Measurements from ENCODE around the gene OPRD1. TPM values are rescaled to one million over a fixed set of nuclear protein-coding genes. Genes with fewer than 3 reads are reported as not detected.

The OPRD1 gene
- total RNA-seq, 1 donor from 2014 or later, result not detected

DNA sequence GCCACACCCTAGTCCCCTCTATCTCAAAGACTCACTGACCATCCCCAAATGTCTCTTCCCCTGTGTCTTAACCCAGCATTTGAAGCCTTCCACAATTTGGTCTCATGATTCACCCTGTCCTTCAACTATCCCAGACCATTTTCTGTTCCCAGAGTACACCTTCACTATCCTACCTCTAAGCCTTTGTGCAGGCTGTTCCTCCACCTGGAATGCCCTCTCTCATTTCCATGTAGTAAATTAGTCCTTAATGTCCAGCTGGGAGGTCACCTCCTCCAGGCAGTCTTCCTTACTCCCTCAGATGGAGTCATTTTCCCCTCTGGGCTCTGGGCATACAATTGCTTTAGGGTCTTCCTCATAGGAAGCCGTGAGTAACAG is 71.3 kb downstream of the OPRD1 start:
- intact Hi-C loops (cut with micrococcal nuclease), result loop anchor here (2.0 kb wide), 1 partner anchor 238 kb away; no protein-coding TSS in a partner anchor

DNA sequence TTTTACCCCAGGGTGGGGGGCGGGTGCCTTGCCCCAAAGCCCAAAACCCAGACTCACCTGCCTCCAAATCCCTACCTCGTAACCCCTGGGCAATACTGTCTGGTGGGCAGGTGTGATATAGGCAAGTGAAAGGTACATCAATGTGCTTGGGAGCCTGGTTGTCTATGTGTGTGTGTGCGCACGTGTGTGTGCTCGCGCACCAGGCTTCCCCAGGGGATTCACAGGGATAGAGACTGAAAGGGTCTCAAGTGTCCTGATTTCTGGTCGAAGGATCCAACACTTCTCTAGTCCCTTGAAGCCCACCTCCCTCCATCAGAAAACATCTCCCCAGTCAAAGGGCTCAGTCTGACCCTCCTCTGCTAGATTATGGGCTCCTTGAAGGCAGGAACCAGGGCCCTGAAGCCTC is 73.5 kb downstream of the OPRD1 start:
- intact Hi-C loops (cut with micrococcal nuclease), result loop anchor here (1.0 kb wide), 6 partner anchors 29 to 556 kb away; partner anchors contain the start of genes EPB41, MED18 and SRSF4

DNA sequence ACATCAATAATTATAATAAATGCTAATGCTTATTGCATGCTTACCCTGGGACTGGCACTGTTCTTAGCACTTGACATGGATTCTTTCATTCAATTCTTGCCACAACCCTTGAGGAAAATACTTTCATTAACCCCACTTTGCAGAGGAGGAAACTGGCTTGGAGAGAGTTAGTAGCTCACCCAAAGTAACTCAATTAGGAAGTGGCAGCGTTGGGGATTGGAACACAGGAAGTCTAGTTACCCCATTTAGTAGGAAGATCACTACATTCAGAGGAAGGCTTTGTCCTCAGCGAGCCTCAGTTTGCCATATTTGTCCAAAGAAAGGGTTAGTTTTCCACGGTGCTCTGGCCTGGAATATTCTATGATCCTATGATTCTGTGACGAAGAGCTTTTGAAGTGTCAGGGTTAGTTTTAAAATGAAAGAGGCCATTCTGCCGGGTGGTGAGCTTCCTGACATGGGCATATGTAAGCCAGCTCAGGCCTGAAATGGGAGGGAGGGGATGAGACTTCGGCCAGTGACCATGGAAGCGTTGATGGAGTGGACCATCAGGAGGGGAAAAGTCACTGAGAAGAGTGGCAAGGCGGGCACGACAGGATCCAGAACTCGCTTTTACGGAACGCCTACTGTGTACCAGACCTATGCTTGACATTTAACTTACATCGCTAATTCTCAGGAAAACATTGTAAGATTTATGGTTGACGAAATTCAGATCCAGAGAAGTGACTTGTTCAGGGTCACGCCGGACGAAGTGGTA is 74.2 kb downstream of the OPRD1 start:
- intact Hi-C loops (cut with micrococcal nuclease), result loop anchor here (1.0 to 2.0 kb wide), 7 partner anchors 28 to 557 kb away; partner anchors contain the start of genes EPB41, MED18, SRSF4 and YTHDF2

DNA sequence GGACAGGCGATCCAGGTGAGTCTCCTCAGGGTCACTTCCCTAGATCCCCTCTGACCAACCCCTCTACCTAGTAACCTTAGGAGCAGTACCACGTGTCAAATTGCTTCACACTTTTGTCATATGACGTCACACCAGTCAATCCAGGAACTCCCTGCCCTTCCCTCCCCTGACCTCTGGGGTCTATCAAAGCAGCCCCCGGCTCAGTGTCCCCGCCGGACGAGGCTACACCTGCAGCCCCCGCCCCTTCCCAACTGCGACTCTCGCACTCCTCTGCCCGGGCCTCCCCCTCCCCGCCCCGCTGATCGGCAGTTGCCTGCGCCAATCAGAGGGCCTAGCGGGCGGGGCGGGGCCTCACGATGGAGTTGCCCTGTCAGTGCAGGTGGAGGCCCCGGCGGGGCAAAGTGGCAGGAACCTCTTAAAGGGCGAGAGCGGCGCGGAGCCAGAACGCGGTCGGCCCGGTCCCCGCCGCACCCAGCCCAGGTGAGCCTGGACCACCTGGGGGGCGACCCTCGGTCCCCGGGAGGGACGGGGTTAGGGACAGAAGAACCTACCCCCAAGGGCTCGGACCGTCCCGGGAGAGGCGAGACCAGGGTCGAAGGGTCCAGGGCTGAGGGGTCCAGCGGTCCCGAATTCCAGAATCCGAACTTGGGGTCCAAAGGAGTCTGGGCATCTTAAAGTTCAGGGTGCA is 74.9 kb downstream of the OPRD1 start:
- intact Hi-C loops (cut with micrococcal nuclease), result loop anchor here (2.0 kb wide), 1 partner anchor 150 kb away; the partner anchor contains the start of gene YTHDF2

DNA sequence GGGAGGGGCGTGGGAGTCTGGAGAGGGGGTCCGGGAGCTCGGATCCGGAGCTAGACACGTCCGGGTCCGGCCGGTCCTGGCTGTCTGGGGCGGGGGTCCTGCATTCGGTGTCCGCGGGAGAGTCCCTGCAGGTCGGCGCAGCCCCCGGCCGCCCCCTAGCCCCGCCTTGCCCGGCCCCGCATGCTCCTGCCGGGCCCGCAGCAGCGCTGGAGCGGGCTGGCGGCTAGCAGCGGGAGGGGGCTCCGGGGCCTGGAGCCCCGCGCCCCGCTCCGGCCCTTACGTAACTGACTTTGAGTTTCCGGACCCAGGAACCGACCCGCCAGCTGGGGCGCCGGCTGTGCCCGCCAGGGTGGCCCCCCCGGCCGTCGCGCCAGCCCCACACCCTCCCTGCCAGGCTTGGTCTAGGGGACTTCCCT is 75.5 kb downstream of the OPRD1 start:
- intact Hi-C loops (cut with micrococcal nuclease), result loop anchor here (2.0 kb wide), 1 partner anchor 151 kb away; the partner anchor contains the start of gene YTHDF2

DNA sequence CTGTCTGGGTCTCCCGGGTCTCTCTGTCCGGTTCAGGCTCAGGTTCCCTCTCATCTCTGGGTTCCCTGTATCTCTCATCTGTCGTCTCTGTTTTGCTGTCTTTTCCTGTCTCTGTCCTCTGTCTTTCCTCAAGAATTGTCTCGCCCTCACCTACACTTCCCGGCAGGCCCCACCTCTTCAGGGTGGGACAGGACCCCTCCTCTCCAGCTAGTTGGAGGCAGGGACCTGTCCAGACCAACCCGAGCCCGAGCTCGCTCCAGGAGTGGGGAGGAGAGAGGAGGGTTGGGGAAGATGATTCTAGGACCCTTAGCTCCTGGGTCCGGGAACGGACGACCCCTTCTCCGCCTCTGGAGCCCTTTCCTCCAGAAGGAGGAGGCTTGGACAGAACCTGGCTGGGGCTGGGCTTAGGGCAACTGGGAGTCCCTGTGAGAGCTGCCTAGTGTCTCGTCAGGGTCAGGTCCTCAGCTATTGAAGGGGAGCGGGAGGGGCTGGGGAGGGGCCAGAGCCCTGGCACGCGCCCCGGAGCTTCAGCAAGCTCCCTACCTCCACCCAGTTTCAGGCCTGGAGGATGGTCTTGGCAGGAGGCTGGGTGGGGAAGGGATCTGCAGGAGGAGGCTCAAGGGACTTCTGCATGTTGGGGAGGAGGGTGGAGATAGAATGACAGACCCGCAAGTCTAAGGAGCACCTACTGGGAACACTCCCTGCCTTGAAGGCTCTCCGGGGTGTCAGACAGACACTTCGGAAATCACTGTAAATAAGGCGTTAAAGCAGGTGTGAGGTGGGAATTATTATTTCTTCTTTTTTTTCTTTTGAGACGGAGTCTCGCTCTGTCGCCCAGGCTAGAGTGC is 76.1 kb downstream of the OPRD1 start:
- intact Hi-C loops (cut with micrococcal nuclease), result loop anchor here (2.0 kb wide), 1 partner anchor 151 kb away; the partner anchor contains the start of gene YTHDF2

DNA sequence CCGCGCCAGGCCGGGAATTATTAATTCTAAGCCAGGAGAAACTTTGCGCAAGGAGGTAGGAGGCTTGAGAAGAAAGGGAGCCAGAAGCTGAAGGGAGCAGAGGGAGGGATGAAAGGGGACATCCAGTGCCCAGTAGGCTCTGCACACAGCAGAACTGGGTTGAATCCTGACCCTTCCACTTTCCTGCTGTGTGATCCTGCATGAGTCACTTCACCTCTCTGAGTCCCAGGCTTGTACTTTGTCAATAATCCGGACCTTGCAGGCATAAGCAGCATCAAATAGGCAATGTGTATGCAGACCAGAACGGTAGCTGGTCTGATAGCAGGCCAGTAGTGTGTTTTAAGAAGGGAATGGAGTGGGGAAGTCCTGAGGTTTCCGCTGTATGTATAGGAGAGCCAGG is 76.9 kb downstream of the OPRD1 start:
- intact Hi-C loops (cut with micrococcal nuclease), result no loop called here

DNA sequence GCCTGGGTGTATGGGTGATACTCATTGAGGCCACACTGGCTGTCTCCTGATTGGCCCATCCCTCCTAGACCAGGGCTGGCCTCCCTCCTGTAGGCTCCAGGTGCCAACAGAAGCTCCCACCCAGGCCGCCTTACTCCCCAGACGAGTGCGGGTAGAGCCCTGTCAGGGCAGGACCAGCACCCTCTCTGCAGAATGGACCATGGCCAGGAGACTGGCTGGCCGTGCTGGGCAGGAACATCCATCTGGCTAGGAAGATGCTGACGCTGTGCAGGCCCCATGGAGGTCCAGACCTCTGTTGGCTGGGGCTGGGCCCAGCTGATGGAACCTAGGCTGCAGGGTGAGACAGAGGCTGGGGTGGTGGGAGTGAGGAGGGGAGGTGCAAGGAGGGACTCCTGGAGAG is 77.4 kb downstream of the OPRD1 start:
- intact Hi-C loops (cut with micrococcal nuclease), result no loop called here

DNA sequence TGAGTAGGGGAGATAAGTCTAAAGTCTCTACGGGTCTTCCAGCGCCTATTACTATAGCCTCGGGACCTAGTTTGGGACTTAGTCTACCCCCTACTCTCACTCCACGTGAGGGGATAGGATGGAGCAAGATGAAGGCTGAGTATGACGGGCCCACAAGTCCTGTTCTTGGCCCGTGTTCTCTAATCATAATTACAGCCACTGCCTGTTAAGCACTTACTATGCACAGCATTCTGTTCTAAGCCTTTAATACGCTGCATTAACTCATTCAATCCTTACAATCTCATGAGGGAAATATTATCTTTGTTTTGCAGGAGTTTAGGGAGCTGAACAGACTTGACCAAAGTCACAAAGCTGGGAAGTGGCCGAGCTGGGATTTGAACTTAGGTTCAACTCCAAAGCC is 78.5 kb downstream of the OPRD1 start:
- intact Hi-C loops (cut with micrococcal nuclease), result no loop called here

DNA sequence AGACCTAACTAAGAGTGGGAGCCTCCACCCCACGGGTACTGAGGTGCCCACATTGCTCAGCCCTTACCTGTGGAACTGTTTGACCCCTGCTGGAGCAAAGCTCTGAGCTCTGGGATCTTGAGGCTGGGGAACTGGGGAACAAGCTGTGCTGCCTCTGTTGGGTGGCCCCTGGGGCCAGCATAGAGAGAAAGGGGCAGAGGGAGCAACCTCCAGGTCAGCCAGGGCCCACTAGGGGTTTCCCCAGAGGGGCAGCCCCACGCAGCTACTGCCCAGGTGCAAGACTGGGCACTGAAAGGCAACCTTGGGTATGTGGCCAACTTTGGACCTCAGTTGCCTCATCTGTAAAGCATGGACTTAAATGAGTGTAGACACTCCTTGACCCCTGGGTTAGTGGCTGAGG is 78.9 kb downstream of the OPRD1 start:
- intact Hi-C loops (cut with micrococcal nuclease), result no loop called here

DNA sequence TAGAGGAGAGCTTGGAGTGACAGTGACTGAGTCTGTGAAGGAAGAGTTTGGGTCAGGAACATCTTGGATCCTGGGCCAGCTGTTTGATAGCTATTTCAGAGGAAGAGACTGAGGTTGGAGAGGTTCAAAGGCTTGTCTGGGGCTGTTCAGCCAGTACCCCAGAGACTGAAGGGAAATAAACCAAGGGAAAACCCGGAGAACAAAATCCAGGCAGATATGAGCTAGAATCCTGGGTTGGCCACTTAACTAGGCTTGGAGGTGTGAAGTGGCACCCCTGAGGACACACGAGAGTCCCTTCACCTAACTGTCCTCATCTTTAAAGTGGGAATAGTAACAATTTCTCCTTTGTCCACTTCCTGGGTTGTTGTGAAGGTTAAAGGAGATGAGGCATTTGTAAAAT is 79.3 kb downstream of the OPRD1 start:
- intact Hi-C loops (cut with micrococcal nuclease), result no loop called here

DNA sequence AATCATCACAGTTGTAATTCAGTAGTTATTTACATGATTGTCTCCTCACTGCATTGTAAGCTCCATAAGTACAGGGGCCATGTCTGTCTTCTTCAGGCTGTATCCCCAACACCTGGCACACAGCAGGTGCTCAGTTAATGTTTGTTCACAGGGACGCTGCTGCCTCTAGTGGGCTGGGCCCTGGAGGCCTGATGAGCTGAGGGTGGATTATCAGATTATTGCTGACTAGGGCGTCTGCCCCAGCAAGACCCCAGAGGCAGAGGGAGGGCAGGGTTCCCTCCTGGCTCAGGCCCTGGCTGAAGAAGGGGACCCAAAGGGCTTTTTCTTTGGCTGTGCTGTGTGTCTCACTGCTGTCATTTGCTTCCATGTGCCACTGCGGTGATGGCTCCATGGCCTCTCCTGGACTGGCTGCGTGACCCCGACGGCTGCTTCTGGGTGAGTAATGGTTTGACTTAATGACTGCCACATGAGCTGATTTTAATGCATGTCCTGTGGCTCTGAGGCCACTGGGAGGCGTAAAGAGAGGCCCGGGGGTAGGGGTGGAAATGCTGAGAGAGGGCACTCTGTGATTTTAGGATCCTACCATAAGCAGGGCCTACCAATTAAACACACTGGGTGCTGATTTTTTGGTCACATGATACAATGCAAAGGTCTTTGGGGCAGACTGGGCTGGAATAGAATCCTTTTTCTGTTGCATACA is 81.6 kb downstream of the OPRD1 start:
- intact Hi-C loops (cut with micrococcal nuclease), result no loop called here

DNA sequence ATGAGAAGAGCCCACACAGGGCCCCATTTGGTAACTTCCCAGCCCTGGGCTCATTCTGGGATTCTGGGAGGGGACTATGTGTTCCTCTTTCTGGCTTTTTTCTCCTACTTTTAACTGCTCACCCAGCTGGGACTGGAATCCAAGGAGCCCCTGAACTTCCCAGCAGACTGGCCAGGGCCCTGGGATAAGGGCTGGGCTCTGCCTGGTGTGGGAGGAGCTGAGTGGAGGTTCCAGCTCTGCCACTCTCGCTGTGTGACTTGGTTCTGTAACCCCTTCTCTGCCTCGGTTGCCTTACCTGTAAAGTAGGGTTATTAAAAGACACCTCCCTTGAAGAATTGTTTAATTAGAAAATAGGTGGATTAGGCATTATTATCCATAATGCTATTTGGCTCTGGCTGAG is 82.8 kb downstream of the OPRD1 start:
- intact Hi-C loops (cut with micrococcal nuclease), result no loop called here

DNA sequence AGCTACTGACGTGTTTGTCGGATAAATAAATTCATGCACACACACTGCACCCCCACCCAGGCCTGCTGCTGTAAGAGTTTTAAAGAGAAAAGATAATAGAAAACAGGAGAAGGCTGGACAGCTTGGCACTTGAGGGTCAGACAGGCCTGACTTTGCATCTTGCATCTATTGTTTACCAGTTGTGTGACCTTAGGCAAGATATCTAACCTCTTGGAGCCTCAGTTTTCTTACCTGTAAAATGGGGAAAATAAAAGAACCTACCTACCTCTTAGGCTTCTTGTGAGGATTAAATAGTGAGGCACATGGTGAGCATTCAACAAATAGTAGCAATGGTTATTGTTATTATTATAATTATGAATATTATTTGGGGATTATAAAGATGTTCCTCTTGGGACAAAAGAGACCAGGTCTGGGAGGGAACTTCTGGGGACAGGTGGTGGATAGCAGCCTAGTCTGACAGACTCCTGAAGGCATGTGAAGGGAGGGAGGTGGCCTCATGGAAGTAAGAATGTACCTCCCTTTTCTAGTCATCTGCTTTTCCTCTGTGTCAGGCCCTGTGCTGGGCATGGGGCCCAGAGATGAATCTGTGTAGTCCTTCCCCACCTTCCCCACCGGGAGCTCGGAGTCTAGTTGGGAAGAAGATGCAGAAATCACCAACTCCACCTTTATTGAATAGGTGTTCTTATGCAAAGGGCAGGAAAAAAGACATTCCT is 84.1 kb downstream of the OPRD1 start:
- intact Hi-C loops (cut with micrococcal nuclease), result no loop called here

DNA sequence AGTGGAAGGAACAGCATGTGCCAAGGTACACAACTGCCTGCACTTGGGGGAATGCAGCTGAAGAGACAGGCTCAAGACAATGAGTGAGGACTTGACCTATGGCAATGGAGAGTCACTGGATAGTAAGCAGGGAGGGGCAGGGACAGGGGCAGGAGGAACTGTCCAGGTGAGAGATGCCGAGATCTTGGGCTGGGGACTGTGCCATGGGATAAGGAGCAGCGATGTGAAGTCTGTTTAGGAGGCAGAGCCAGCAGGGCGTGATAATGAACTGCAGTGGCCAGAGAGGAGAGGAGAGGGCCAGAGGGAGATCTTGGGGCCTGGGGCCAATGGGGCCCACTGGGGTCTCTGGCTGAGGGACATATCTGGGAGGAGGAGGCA is 84.6 kb downstream of the OPRD1 start:
- intact Hi-C loops (cut with micrococcal nuclease), result no loop called here

DNA sequence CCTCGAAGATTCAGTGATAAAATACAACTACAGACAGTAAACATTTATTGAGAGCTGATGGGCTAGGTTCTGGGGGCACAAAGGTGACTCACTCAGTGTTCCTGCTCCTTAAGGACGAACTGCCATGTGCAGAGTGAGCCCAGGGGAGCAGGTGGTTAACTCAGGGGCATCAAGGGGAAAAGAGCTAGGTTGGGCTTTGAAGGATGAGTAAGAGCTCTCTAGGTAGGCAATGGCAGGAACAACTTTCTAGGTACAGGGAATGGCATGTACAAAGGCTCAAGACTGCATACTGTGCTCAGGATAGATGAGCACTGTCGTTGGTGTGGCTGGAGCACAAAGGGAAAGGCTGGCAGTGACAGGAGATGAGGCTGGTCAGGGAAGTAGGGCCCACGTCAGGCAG is 85.8 kb downstream of the OPRD1 start:
- intact Hi-C loops (cut with micrococcal nuclease), result no loop called here

DNA sequence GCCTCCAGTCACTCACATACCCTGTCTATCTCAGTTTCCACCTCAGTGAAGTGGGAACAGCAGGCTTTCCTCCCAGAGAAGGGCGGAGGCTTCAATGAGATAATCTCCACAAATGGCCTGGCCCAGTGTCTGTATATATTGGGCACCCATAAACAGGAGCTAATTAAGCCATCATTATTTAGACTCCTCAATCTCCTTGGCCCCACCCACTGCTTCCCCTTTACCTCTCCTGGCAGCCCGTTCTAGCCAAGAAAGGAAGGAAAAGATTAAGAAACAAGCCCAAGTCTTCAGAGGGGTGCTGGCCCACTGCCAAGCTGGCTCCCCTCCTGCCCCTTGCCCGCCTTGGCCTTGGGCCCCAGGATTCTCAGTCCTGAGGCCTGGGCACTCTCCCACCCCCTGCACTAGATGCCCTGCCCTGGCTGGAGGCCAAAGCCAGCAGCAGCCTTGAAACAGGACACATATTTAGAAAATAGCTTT is 86.5 kb downstream of the OPRD1 start:
- intact Hi-C loops (cut with micrococcal nuclease), result no loop called here

DNA sequence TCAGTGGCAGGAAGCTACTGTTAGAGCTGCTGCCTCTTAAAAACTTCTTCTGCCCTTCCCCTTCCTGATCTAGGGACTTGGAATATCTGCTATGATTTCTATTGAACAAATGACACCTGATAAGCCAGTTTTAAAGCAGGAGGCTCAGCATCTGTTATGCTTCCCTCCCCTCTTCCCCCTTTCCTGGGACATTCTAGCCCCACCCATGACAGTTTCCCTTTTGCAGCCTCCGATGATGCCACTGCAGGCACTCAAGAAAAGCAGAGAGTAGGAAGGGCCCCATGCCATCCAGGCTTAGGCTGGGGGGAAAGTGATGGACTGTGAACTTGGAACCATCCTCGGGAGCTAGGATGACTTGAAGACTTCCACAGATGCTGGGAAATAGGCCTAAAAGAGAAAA is 87.3 kb downstream of the OPRD1 start:
- intact Hi-C loops (cut with micrococcal nuclease), result no loop called here

DNA sequence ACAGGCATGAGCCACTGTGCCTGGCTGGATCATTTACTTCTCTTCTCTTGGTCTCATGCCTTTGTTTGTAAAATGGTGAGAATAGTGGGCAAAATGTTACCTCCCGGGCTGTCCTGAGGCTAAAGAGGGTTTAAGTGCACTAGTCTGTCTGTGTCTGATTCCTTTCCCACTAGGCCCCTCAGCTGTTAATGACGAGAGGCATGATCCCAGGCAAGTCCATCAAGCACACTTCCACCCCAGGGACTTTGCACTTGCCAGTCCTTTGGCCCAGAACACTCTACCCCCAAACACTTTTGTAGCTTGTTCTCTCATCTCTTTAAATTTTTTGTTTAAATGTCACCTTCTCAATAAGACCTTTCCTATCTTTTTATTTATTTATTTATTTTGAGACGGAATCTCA is 88.6 kb downstream of the OPRD1 start:
- intact Hi-C loops (cut with micrococcal nuclease), result no loop called here

DNA sequence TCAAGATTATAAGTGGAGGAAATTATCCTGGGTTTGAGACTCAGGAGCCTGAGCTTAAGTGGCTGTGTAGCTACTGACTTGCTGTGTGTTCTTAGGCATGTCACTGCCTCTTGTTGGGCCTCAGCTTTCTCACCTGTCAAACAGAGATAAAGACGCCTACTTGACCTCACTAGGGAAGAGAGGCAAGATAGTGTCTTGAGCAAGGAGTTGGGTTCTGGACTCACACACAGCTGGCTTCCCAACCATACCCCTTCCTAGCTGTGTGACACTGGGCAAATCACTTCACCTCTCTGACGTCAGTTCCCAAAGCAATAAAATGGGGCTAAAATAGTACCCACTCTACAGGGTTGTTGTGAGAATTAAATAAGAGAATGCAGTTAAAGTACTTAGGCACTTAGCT is 90.8 kb downstream of the OPRD1 start:
- intact Hi-C loops (cut with micrococcal nuclease), result no loop called here

Data from T-helper 1 cell treated with Interleukin-12 subunit alpha and Interleukin-12 subunit beta and Interleukin-4 antibody, amounts not matched to agents 30 ng/mL and 1 ng/mL, for 36 hours (primary cell).